NT2/D1 (cell line): ENCODE results near the gene RERG.

Experiments used
- SUZ12 ChIP-seq: IDR thresholded peaks from 2 replicates; pipeline ENCODE4 v1.6.1; 2011; ENCODE audit not compliant: insufficient read length, insufficient read depth; ENCODE audit errors: extremely low read depth
- YY1 ChIP-seq: IDR thresholded peaks from 2 replicates; pipeline ENCODE4 v1.6.1; 2011; ENCODE audit not compliant: insufficient read length, insufficient read depth
- ZNF274 ChIP-seq: IDR thresholded peaks from 2 replicates; pipeline ENCODE4 v1.6.1; 2011; ENCODE audit warnings: mild to moderate bottlenecking, low read depth, low read length

GRCh38 chr12:15268927-15269552, 47.8 kb upstream of the RERG start:
- TF ChIP-seq ZNF274 (no peak), SUZ12 (no peak), YY1 (no peak)
